Measurements from ENCODE around the gene IFT81.
"Not testable (repeated sequence)": the region's sequence is repeated elsewhere in the genome, so short reads cannot be mapped to it uniquely, and the experiment has no call there.

The IFT81 gene

GRCh38 chr12:110079477-110080400 is 44.4 kb upstream of the IFT81 start:
- no peaks in the 10 kb centered on the region for H3F3A ChIP-seq (ENCODE audit: insufficient read depth)
- peak overlapping the region; percentile 94 for H2AFZ ChIP-seq (ENCODE audit: low read depth, low read length, severe bottlenecking)
- no peaks in the 10 kb centered on the region for H3K36me3 ChIP-seq (ENCODE audit: low read length)
- H3K79me2 ChIP-seq (ENCODE audit: insufficient read depth, low read length) = no peaks in the 10 kb centered on the region
- H3K4me3 ChIP-seq (ENCODE audit: insufficient read depth, low read length, poor library complexity, severe bottlenecking) = no peak overlapping the region
- no peaks in the 10 kb centered on the region for H4K20me1 ChIP-seq (ENCODE audit: low read depth, low read length)
- H3K9me2 ChIP-seq (replicated peaks; ENCODE audit: insufficient read depth, low read length) = no peaks in the 10 kb centered on the region
- no peak overlapping the region for H3K27ac ChIP-seq (ENCODE audit: low read depth, low read length)
- peak overlapping the region; percentile 44 for H3K4me2 ChIP-seq (ENCODE audit: low read depth, low read length, poor library complexity, severe bottlenecking)
- no peaks in the 10 kb centered on the region for H3K27me3 ChIP-seq (ENCODE audit: low read length)
- no peak overlapping the region; the same call in 1 of the 2 replicates for H3K9ac ChIP-seq (ENCODE audit: low read length)
- no peaks in the 10 kb centered on the region for H3K9me3 ChIP-seq (ENCODE audit: insufficient read depth, low read length)
- TF ChIP-seq EZH2phosphoT487 (conservative IDR thresholded peaks at IDR 0.05; ENCODE audit: low read length) (no peak), CTCF (IDR thresholded peaks at IDR 0.05; ENCODE audit: insufficient read depth, low read length, poor library complexity, severe bottlenecking) (no peak)

- Histone ChIP-seq H3K4me2 (ENCODE audit: low read depth, low read length, poor library complexity, severe bottlenecking) (no peak overlapping the region), H3F3A (ENCODE audit: insufficient read depth) (no peaks in the 10 kb centered on the region), H3K36me3 (ENCODE audit: low read length) (no peaks in the 10 kb centered on the region), H3K27me3 (ENCODE audit: low read length) (no peaks in the 10 kb centered on the region), H3K9ac (ENCODE audit: low read length) (no peak overlapping the region), H2AFZ (ENCODE audit: low read depth, low read length, severe bottlenecking) (no peak overlapping the region), H3K9me3 (ENCODE audit: insufficient read depth, low read length) (no peaks in the 10 kb centered on the region), H3K9me2 (replicated peaks; ENCODE audit: insufficient read depth, low read length) (no peaks in the 10 kb centered on the region), H4K20me1 (ENCODE audit: low read depth, low read length) (no peaks in the 10 kb centered on the region), H3K4me3 (ENCODE audit: insufficient read depth, low read length, poor library complexity, severe bottlenecking) (no peak overlapping the region), H3K79me2 (ENCODE audit: insufficient read depth, low read length) (no peaks in the 10 kb centered on the region), H3K27ac (ENCODE audit: low read depth, low read length) (no peak overlapping the region)
- TF ChIP-seq EZH2phosphoT487 (conservative IDR thresholded peaks at IDR 0.05; ENCODE audit: low read length) (no peak), CTCF (IDR thresholded peaks at IDR 0.05; ENCODE audit: insufficient read depth, low read length, poor library complexity, severe bottlenecking) (no peak)
Observed at GRCh38 chr12:110080410-110080809, 43.7 kb upstream of the IFT81 start.

GRCh38 chr12:110084314-110085015 is 39.7 kb upstream of the IFT81 start:
- H3K79me2 ChIP-seq (ENCODE audit: insufficient read depth, low read length) = no peaks in the 10 kb centered on the region
- H3K9me3 ChIP-seq (ENCODE audit: insufficient read depth, low read length) = no peaks in the 10 kb centered on the region
- no peaks in the 10 kb centered on the region for H4K20me1 ChIP-seq (ENCODE audit: low read depth, low read length)
- no peak for TF ChIP-seq EZH2phosphoT487 (conservative IDR thresholded peaks at IDR 0.05; ENCODE audit: low read length)
- TF ChIP-seq CTCF (IDR thresholded peaks at IDR 0.05; ENCODE audit: insufficient read depth, low read length, poor library complexity, severe bottlenecking) = no peak
- no peak overlapping the region for H3K27ac ChIP-seq (ENCODE audit: low read depth, low read length)
- H3K9me2 ChIP-seq (replicated peaks; ENCODE audit: insufficient read depth, low read length) = no peaks in the 10 kb centered on the region
- H3K27me3 ChIP-seq (ENCODE audit: low read length) = no peaks in the 10 kb centered on the region
- no peaks in the 10 kb centered on the region for H3K36me3 ChIP-seq (ENCODE audit: low read length)
- H3K9ac ChIP-seq (ENCODE audit: low read length) = no peak overlapping the region
- no peaks in the 10 kb centered on the region for H3F3A ChIP-seq (ENCODE audit: insufficient read depth)
- H3K4me2 ChIP-seq (ENCODE audit: low read depth, low read length, poor library complexity, severe bottlenecking) = no peak overlapping the region
- H2AFZ ChIP-seq (ENCODE audit: low read depth, low read length, severe bottlenecking) = no peak overlapping the region
- no peak overlapping the region for H3K4me3 ChIP-seq (ENCODE audit: insufficient read depth, low read length, poor library complexity, severe bottlenecking)

GRCh38 chr12:110088216-110088615 is 35.9 kb upstream of the IFT81 start:
- not testable (repeated sequence) for H3K27ac ChIP-seq (ENCODE audit: low read depth, low read length); H3K36me3 ChIP-seq (ENCODE audit: low read length); H4K20me1 ChIP-seq (ENCODE audit: low read depth, low read length); H3K9me3 ChIP-seq (ENCODE audit: insufficient read depth, low read length); H3K9me2 ChIP-seq (replicated peaks; ENCODE audit: insufficient read depth, low read length); H3K27me3 ChIP-seq (ENCODE audit: low read length); H3K79me2 ChIP-seq (ENCODE audit: insufficient read depth, low read length); H2AFZ ChIP-seq (ENCODE audit: low read depth, low read length, severe bottlenecking); H3K4me3 ChIP-seq (ENCODE audit: insufficient read depth, low read length, poor library complexity, severe bottlenecking); H3K9ac ChIP-seq (ENCODE audit: low read length); H3K4me2 ChIP-seq (ENCODE audit: low read depth, low read length, poor library complexity, severe bottlenecking); H3F3A ChIP-seq (ENCODE audit: insufficient read depth)
